ENCODE measurements around the gene ZNF292.
"Not testable (repeated sequence)": the region's sequence is repeated elsewhere in the genome, so short reads cannot be mapped to it uniquely, and the experiment has no call there.

ZNF292 gene

GRCh38 chr6:87282743-87283142 lies 127.4 kb downstream of the ZNF292 start:
- no peak for DNase-seq

GRCh38 chr6:87283461-87283860 lies 128.1 kb downstream of the ZNF292 start:
- DNase-seq = no peak

- no peak for DNase-seq
Observed at GRCh38 chr6:87287251-87287650, 131.9 kb downstream of the ZNF292 start.

GRCh38 chr6:87289571-87289970 lies 134.2 kb downstream of the ZNF292 start:
- DNase-seq = no peak

- no peak for DNase-seq
Observed at GRCh38 chr6:87291883-87292282, 136.5 kb downstream of the ZNF292 start.

GRCh38 chr6:87293526-87293925 lies 138.2 kb downstream of the ZNF292 start:
- no peak for DNase-seq

- no peak for DNase-seq
Observed at GRCh38 chr6:87297119-87297518, 141.8 kb downstream of the ZNF292 start.

- not testable (repeated sequence) for DNase-seq
Observed at GRCh38 chr6:87301277-87301676, 145.9 kb downstream of the ZNF292 start.

- no peak for DNase-seq
Observed at GRCh38 chr6:87308970-87309369, 153.6 kb downstream of the ZNF292 start.

- DNase-seq = no peak
Observed at GRCh38 chr6:87312860-87313259, 157.5 kb downstream of the ZNF292 start.

All from activated naive CD4-positive, alpha-beta T cell (primary cell).